Activated naive CD4-positive, alpha-beta T cell treated with anti-CD3 and anti-CD28 coated beads, Interleukin-2, amount 50 U/mL, for 16 hours (primary cell): Measurements from ENCODE around the gene XYLT1.

ENCODE experiments used
- DNase-seq: peaks from one replicate; pipeline ENCODE4 v3.0.0-alpha.2; 2020

The XYLT1 gene

GRCh38 chr16:17072104-17072503 lies 398.7 kb downstream of the XYLT1 start:
- no peak for DNase-seq

- peak; percentile 86 for DNase-seq
Measured at GRCh38 chr16:17070882-17071592, 399.7 kb downstream of the XYLT1 start.

GRCh38 chr16:17069681-17070080 lies 401.1 kb downstream of the XYLT1 start:
- DNase-seq = no peak

GRCh38 chr16:17068524-17068923 lies 402.2 kb downstream of the XYLT1 start:
- no peak for DNase-seq

GRCh38 chr16:17067882-17068281 lies 402.9 kb downstream of the XYLT1 start:
- no peak for DNase-seq

GRCh38 chr16:17063201-17064139 lies 407.3 kb downstream of the XYLT1 start:
- DNase-seq = no peak

GRCh38 chr16:17062676-17063075 lies 408.1 kb downstream of the XYLT1 start:
- DNase-seq = no peak

GRCh38 chr16:17061326-17061725 lies 409.4 kb downstream of the XYLT1 start:
- DNase-seq = no peak

GRCh38 chr16:17058471-17058870 lies 412.3 kb downstream of the XYLT1 start:
- DNase-seq = no peak

- DNase-seq = no peak
Measured at GRCh38 chr16:17056666-17057065, 414.1 kb downstream of the XYLT1 start.

GRCh38 chr16:17053536-17054160 lies 417.1 kb downstream of the XYLT1 start:
- DNase-seq = no peak
